ENCODE measurements around the gene KRTAP4-7.
"Not testable (repeated sequence)": the region's sequence is repeated elsewhere in the genome, so short reads cannot be mapped to it uniquely, and the experiment has no call there.

KRTAP4-7 gene

DNA sequence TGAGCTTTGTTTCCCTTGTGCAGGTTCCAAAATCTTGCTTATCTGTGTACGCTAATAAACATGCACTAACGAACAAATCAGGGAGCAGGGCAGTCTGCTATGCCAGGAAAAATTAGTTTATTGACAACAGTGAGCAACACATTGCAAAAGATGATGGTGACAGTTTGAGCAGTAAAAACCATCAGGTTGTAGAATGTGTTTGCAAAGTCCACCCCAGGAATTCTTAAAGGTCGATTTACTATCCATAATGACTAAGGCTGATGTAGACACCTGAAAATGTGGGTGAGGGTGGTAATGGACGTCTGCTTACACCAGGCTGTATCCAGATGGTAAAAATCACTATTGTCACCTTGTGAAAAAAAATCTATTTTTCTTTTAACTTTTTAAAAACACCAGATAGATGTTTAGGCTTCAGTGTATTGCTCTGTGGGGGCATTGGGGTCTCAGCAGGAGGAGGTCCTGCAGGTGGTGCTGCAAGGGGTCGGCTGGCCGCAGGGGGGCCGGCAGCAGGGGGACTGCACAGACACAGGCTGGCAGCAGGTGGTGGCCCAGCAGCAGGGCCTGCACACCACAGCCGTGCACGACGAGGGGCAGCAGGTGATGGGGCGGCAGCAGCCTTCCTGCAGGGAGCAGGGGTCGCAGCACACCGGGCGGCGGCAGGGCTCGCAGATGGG, 18.8 kb upstream of the KRTAP4-7 start:
- DNase-seq (ENCODE audit: low read depth in 1 of 2, low spot score in 1 of 2): not testable (repeated sequence)

DNA sequence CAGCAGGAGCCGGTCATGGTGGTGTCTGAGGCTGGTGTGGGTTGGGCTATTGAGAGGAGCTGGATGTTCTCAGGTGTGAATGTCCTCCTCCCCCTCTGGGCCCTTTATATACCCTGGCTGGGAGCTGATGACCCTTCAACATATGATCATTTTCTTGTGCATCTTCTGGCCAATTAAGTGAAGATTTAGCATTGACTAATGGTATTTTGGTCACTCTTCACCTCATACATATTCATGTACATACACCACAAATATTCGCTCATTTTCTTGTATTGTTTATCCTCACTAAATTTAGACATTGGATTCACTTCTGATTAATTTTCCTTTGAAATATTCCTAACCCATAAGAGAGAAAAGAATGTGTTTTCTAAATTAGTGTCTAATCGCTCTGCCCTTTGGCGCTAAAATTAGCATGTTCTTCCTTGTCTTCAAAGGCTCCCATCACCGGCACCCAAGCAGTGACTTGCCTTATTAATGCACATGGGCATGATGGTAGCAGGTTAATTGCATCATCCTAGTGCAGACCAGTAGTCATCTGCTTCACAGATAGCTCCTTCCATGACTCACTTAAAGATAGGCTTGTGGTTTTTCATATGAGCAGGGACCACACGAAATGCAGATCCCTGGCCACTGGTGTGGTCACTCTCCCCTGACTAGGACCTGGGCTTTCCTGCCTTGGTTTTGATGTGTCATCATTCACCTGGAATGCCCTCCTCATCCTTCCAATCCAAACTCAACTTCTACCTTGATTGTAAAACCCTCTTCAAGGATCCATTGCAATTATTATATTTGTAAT, 17.9 kb upstream of the KRTAP4-7 start, which contains the start of gene KRTAP2-4:
KRTAP2-4 (minus strand) TSS at position 51 of the 796 bp plus-strand sequence; CDS start at position 17, 34 bp downstream.
- no peak for DNase-seq (ENCODE audit: low read depth in 1 of 2, low spot score in 1 of 2)

DNA sequence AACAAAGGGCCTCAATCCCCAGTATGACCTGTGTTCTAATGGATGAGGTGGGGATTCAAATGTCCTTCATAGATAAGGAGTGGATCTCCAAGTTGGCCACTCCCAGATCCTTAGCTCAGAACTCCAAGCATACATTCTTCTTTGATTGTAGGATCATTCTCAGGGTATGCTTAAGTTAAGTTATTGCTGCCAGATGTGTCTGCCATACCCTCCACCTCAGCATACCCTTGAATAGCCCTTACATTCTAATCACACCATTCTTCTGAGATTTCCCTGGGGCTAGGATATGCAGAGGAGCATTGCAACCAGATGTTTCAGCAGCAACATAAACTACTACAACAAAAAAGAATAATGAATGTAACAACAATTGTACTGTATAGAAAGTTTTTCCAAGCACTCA, 16.7 kb upstream of the KRTAP4-7 start:
- no peak for DNase-seq (ENCODE audit: low read depth in 1 of 2, low spot score in 1 of 2)

DNA sequence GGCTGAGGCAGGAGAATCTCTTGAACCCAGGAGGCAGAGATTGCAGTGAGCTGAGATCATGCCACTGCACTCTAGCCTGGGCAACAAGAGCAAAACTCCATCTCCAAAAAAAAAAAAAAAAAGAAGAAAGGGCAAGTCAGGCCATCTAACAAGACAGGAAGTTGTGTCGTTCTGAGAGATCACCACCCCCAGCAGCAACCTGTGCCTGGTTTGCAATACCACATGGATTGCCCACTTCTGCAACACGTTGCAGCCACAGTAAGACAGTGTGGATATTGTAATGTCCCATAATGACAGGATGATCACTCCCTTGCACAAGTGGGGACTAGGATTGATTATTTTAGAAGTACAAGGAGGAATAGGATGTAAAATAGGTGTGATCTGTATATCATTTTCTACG, 14.9 kb upstream of the KRTAP4-7 start:
- no peak for DNase-seq (ENCODE audit: low read depth in 1 of 2, low spot score in 1 of 2)

DNA sequence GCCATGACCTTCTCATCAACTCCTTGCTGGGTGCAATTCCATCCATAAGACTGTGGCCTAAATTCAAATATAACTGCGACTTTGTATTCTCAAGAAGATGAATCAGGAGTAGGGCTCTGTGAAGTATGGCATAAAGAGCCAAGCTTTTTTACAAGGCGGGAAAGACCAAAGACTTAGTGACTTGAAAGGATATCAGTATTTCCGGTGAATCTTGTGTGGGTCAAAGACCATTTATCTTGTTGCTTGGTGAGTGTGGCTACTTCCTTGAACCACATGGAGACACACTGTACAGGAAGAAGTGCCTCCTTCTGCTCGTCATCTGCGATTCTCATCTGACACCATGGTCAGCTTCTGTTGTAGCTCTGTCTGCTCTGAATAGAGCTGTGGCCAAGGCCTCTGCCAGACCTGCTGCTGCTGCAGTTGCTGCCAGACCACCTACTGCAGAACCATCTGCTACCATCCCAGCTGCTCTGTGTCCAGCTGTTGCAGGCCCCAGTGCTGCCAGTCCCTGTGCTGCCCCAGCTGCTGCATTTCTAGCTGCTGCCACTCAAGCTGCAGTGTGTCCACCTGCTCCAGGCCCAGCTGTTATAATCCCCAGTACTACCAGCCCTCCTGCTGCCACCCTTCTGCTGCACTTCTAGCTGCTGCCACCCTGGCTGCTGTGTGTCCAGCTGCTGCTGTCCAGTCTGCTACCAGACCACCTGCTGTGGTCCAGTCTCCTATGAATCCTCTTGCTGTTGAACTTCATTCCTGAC, 12.2 kb upstream of the KRTAP4-7 start:
- no peak for DNase-seq (ENCODE audit: low read depth in 1 of 2, low spot score in 1 of 2)

- DNase-seq (ENCODE audit: low read depth in 1 of 2, low spot score in 1 of 2): no peak
These were observed 10.3 kb upstream of the KRTAP4-7 start for GRCh38 chr17:41073676-41074075.

DNA sequence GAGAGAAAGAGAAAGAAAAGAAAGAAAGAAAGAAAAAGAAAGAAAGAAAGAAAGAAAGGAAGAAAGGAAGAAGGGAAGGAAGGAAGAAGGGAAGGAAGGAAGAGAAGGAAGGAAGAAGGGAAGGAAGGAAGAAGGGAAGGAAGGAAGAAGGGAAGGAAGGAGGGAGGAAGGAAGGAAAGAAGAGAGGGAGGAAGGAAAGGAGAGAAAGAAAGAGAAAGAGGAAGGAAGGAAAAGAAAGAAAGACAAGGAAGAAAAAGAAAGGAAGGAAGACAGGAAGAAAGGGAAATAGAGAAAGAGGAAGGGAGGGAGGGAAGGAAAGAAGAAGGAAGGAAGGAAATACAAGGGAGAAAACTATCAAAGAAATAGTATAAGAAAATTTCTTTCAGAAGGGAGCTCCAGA, 7.2 kb upstream of the KRTAP4-7 start:
- no peak for DNase-seq (ENCODE audit: low read depth in 1 of 2, low spot score in 1 of 2)

DNA sequence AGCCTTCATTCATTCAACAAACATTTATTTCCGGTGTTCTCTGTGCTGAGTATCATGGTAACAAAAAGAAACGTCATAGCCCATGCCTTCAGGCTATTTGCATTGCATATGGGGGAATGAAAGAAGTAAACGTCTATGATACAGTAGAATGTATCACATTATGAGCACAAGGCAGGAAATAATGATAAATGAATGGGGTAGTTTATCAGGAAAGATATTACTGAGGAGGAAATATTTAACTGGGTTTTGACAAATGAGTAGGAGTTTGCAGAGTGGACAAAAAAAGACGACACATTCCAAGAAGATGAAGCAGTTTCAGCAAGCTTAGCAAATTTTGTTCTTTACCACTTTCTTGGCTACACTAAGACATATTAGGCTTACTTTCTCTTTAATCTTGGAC, 1.3 kb upstream of the KRTAP4-7 start:
- DNase-seq (ENCODE audit: low read depth in 1 of 2, low spot score in 1 of 2): no peak

- DNase-seq (ENCODE audit: low read depth in 1 of 2, low spot score in 1 of 2): not testable (repeated sequence)
These were observed 523 bp upstream of the KRTAP4-7 start for GRCh38 chr17:41083427-41083826.

DNA sequence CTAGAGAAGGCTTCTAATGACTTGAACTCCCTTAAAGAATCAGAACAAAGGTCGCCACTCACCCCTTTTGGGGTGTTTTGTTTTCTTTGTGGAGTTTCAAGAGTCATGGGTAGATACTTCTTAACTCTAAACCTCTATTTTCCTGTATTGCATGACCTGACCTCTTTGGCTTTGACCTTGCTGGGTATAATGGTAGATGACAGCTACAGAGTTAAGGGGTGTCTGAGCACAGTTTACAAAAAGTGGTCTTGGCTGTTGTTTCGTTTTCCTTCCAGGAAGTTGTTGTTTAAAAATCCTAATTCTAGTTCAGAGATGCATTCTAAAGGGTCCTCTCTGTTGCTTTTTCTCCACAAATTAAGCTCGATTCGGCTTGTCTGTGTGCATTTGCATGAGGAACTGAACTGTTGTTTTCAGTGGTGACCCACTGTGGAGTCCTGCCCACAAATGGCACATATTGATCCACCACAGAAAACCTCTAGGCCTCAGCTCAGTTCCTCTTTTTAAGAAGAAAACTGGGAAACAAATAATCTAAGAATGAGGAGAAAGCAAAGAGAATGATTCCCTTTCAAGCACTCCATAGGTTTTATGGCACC, 4.9 kb downstream of the KRTAP4-7 start:
- DNase-seq (ENCODE audit: low read depth in 1 of 2, low spot score in 1 of 2): not testable (repeated sequence)

GRCh38 chr17:41096055-41096454, 12.1 kb downstream of the KRTAP4-7 start:
- no peak for DNase-seq (ENCODE audit: low read depth in 1 of 2, low spot score in 1 of 2)

DNA sequence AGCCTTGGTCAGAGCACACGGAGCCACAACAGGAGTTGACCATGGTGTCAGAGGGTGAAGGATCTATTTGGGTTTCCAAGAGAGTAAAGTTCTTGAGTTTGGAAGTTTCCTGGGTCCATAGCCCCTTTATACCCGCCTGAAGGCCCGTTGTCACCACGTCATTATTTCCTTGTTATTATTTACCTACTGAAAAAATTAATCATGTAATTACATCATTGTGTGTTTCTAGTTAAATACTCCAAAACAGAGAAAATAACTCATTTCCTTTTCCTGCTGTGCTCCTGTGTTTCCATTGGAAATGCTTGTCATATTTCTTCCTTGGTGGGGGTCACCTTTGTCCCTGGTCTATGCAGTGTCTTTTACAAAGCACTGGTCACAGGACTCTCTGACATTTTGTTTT, 14.1 kb downstream of the KRTAP4-7 start, which contains the start of gene KRTAP4-8:
KRTAP4-8 (minus strand) TSS at position 101 of the 400 bp plus-strand sequence; CDS start at position 43, 58 bp downstream.
- DNase-seq (ENCODE audit: low read depth in 1 of 2, low spot score in 1 of 2): no peak

GRCh38 chr17:41098481-41098880, 14.5 kb downstream of the KRTAP4-7 start:
- no peak for DNase-seq (ENCODE audit: low read depth in 1 of 2, low spot score in 1 of 2)

GRCh38 chr17:41099682-41100480, 15.9 kb downstream of the KRTAP4-7 start:
- DNase-seq (ENCODE audit: low read depth in 1 of 2, low spot score in 1 of 2): not testable (repeated sequence)

DNA sequence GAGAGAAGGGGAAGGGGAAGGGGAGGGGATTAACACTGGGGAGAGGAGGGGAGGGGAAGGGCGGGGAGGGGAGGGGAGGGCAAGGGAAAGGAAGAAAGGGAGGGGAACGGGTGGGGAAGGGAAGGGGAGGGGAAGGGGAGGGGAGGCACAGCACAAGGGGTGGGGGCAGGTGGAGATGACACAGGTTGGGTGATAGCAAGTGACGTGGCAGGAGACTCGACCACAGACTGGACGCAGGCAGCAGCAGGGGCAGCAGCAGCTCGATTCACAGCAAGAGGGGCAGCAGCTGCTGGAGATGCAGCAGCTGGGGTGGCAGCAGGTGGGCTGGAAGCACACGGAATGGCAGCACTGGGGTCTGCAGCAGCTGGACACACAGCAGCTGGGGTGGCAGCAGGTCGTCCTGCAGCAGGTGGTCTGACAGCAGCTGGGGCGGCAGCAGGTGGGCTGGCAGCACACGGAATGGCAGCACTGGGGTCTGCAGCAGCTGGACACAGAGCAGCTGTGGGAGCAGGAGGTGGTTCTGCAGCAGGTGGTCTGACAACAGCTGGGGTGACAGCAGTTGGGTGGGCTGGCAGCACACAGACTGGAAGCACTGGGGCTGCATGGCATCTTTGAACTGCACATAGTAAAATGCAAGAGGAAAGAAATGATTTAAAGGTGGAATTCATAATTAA, 17.8 kb downstream of the KRTAP4-7 start, which contains the start of gene KRTAP4-16:
KRTAP4-16 (minus strand) TSS at position 624 of the 674 bp plus-strand sequence; CDS start at position 624, 0 bp downstream.
- no peak for DNase-seq (ENCODE audit: low read depth in 1 of 2, low spot score in 1 of 2)

GRCh38 chr17:41103896-41104295, 19.9 kb downstream of the KRTAP4-7 start:
- DNase-seq (ENCODE audit: low read depth in 1 of 2, low spot score in 1 of 2): no peak

GRCh38 chr17:41104386-41105038, 20.6 kb downstream of the KRTAP4-7 start:
- not testable (repeated sequence) for DNase-seq (ENCODE audit: low read depth in 1 of 2, low spot score in 1 of 2)

DNA sequence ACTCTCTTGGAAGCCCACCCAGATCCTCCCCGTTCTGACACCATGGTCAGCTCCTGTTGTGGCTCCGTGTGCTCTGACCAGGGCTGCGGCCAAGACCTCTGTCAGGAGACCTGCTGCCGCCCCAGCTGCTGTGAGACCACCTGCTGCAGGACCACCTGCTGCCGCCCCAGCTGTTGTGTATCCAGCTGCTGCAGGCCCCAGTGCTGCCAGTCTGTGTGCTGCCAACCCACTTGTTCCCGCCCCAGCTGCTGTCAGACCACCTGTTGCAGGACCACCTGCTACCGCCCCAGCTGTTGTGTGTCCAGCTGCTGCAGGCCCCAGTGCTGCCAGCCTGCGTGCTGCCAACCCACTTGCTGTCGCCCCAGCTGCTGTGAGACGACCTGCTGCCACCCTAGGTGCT, 21.4 kb downstream of the KRTAP4-7 start, which contains the start of gene KRTAP4-9:
KRTAP4-9 (plus strand) TSS at position 43 of the 400 bp plus-strand sequence; CDS start at position 43, 0 bp downstream.
- DNase-seq (ENCODE audit: low read depth in 1 of 2, low spot score in 1 of 2): not testable (repeated sequence)

DNA sequence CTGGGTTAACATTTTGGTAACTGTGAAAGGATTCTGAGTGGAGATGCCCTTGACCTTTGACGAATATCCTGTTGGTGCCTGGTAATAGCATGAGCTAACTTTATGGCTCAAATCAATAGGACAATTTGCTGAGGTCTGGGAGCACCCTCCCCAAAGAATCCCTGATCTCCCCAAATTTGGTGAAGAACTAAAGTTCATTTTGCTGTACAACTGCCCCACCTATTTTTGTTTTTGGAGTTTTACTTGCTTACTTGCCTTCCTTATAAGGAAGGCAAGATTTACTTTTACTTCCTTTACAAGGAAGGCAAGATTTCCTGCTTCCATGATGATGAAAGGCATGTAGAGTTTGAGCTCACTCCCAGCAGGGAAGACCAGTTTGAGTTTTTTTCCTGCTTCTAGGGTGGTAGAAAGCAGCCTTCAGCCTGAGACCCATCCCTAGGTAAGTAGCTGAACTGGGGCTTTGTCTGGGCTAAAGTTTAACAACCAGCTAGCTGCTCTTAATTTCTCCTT, 24.0 kb downstream of the KRTAP4-7 start:
- DNase-seq (ENCODE audit: low read depth in 1 of 2, low spot score in 1 of 2): no peak

Data from stimulated activated CD4-positive, alpha-beta T cell treated with anti-CD3 and anti-CD28 coated beads, Interleukin-15, amount 100 ng/mL, for 1 hour (primary cell).